HTERT RPE-1 (cell line): ENCODE measurements around the gene DLEC1.
"Not testable (repeated sequence)": the region's sequence is repeated elsewhere in the genome, so short reads cannot be mapped to it uniquely, and the experiment has no call there.

Source experiments
- in situ Hi-C: fragments of 300-500 bp; cut with MboI; formaldehyde crosslinking; loops from 4 replicates; pipeline ENCODE4 v1.14.3; 2020; ENCODE audit warnings: low sequenced_read_pairs

Gene DLEC1

DNA sequence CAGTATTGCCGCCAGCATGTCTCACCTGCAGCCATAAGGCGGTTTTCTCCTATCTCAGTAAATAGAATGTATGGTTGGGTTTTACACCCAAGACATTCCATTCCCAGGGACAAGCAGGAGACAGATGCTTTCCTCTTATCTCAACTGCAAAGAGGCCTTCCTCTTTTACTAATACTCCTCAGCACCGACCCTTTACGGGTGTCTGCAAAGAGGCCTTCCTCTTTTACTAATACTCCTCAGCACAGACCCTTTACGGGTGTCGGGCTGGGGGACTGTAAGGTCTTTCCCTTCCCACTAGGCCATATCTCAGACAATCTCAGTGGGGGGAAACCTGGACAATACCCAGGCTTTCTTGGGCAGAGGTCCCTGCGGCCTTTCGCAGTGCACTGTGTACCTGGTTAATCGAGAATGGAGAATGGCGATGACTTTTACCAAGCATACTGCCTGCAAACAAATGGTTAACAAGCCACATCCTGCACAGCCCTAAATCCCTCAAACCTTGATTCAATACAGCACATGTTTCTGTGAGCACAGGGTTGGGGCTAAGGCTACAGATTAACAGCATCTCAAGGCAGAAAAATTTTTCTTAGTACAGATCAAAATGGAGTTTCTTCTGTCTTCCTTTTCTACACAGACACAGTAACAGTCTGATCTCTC is 96.7 kb downstream of the DLEC1 start:
- in situ Hi-C loops, result not testable (repeated sequence)

DNA sequence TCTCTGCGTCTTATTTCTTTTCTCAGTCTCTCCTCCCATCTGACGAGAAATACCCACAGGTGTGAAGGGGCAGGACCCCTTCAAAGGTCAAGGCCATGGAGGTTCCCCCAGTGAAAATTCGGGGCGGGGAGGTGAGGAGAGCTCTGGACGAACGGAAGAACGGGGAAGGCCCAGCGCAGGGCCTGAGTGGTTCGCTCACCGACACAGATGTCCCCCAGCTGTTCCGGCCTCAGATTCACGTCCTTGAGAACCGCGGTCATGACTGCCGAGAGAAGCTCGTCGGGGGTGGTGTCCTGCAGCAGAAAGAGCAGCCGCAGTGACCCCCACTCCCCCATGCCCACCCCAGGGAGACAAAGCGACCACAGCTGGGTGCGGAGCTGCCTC is 97.4 kb downstream of the DLEC1 start:
- in situ Hi-C loops, result no loop called here

DNA sequence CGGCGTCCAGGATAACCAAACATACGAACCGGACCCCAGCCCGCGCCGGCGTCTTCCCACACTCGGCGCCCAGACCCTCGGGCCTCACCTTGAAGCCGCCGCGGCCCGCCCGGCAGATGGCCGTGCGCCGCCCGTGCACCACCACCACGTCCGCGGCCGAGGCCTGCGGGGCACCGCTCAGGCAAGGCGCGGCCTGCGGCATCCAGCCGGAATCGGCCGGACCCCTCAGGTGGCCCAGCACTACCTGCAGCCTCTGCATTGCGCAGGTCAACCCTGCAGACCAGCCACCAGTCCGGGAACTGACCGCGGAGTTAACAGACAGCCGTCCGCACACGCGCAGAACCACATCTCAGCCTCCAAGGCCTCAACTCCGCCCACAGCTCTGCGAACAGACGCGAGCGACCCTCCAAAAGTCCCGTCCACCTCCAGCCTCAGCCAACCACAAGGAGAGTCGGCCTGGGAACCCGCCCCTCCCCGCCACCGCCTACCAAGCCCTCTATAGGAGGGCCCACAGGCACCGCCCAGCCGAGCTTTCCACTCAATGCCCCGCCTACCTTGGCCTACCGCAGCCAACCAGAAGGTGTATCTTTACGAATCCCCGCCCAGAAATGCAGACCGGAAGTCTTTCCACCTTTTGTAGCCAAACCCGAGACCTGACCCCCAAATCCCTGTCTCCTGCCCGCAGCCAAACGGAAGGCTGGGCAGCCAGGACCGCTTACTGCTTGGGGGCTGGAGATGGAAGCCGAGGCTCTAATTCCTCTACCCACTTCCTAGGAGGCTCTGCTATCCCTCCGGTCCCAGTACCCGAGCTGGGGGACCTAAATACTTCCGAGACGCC is 98.0 kb downstream of the DLEC1 start, which contains the start of gene ACAA1:
TSS of gene ACAA1 (minus strand) at position 351 of the 838 bp plus-strand sequence. CDS start at position 259, 92 bp downstream.
- in situ Hi-C loops, result no loop called here

- in situ Hi-C loops, result no loop called here
Observed at GRCh38 chr3:38137615-38138348, 98.8 kb downstream of the DLEC1 start.

- in situ Hi-C loops, result no loop called here
Observed at GRCh38 chr3:38138349-38139190, 99.6 kb downstream of the DLEC1 start, which contains the start of gene MYD88. Gene MYD88 (plus strand): TSS chr3:38138661. CDS start chr3:38138701, 40 bp downstream.

DNA sequence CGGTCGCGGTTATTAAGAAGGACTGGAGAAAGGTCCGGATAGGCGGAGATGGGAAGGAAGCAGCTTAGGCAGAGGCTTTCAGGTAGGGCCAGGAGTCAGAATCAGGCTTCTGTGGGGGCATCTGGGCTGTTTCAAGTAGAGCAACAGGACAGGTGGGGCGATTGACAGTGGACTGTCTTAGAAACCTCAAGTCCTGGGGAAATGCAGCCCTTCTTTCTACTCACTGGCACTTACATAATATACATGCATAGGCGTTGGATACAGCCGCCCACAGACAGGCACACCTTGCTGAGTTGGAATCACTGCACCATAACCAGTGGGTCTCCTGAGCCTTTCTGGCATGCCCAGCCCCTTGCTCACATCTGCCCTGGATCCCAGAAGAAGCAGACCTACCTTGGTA is 100.2 kb downstream of the DLEC1 start:
- in situ Hi-C loops, result no loop called here

DNA sequence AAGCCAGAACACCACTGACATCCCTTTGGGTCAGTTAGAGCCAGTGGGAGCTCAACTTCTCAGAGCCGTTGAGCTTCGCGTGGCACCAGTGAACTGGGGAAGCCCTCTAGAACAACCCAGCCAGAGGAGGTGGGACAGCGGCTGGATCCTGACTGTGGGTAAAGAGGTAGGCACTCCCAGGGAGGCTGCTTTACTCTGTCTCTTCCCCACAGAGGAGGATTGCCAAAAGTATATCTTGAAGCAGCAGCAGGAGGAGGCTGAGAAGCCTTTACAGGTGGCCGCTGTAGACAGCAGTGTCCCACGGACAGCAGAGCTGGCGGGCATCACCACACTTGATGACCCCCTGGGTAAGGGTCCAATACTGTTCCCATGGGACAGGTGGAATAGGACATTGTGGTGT is 100.6 kb downstream of the DLEC1 start:
- in situ Hi-C loops, result no loop called here

- in situ Hi-C loops, result no loop called here
Observed at GRCh38 chr3:38140326-38141172, 101.5 kb downstream of the DLEC1 start.

DNA sequence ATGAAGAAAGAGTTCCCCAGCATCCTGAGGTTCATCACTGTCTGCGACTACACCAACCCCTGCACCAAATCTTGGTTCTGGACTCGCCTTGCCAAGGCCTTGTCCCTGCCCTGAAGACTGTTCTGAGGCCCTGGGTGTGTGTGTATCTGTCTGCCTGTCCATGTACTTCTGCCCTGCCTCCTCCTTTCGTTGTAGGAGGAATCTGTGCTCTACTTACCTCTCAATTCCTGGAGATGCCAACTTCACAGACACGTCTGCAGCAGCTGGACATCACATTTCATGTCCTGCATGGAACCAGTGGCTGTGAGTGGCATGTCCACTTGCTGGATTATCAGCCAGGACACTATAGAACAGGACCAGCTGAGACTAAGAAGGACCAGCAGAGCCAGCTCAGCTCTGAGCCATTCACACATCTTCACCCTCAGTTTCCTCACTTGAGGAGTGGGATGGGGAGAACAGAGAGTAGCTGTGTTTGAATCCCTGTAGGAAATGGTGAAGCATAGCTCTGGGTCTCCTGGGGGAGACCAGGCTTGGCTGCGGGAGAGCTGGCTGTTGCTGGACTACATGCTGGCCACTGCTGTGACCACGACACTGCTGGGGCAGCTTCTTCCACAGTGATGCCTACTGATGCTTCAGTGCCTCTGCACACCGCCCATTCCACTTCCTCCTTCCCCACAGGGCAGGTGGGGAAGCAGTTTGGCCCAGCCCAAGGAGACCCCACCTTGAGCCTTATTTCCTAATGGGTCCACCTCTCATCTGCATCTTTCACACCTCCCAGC is 102.4 kb downstream of the DLEC1 start:
- in situ Hi-C loops, result no loop called here

- in situ Hi-C loops, result no loop called here
Observed at GRCh38 chr3:38141952-38142273, 102.9 kb downstream of the DLEC1 start.

DNA sequence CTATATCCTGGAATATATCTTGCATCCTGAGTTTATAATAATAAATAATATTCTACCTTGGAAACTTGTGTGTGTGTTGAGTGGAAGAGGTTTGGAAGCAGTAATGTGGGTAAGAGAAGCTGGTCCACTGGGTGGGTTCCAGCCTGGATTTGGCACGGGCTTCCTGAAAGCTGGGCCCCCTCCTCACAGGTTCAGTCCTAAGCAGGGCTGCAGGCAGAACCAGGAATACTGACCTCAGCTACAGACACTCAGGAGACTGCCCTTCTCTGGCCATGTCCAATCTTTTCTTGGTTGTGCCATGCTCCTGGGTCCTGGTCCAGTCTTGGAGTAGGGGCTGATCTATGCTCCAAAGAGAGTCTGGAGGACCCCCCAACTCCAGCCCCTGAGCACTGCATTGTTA is 104.0 kb downstream of the DLEC1 start:
- in situ Hi-C loops, result no loop called here

GRCh38 chr3:38143511-38143910 is 104.5 kb downstream of the DLEC1 start:
- in situ Hi-C loops, result no loop called here

GRCh38 chr3:38146504-38146903 is 107.5 kb downstream of the DLEC1 start:
- in situ Hi-C loops, result no loop called here

DNA sequence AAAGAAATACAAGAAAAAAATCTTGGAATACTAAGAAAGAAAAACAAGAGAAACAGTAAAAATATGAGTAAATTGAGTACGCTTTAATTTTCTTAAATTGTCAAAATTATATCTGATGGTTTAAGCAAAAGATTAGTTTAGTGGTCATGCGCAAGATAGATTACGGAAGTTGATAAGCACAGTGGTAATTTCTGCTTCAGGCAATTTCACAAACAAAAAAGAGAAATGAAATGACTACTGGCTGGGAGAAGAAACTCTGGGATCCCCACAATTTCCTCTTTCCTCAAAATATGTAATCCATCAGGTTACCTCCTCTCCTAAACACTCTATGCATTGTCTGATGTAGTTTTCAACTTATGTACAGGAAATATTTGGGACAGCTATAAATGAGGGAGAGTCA is 108.4 kb downstream of the DLEC1 start:
- in situ Hi-C loops, result no loop called here

DNA sequence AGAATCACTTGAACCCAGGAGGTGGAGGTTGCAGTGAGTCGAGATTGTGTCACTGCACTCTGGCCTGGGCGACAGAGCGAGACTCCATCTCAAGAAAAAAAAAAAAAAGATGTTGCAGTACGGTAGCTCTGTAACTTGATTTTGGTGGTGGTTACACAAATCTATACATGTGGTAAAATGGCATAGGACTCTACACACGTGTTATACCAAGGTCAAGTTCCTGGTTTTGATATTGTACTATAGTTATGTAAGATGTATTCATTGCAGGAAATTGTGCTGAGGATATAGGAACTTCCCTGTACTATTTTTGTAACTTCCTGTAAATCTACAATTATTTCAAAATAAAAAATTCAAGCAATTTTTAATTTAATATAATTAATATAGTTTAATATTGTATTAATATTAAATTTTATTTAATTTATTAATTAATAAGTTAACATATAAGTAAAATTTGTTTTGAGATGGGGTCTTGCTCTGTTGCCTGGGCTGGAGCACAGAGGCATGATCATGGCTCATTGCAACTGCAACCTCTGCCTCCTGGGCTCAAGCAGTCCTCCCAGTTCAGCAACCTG is 109.4 kb downstream of the DLEC1 start:
- in situ Hi-C loops, result no loop called here

DNA sequence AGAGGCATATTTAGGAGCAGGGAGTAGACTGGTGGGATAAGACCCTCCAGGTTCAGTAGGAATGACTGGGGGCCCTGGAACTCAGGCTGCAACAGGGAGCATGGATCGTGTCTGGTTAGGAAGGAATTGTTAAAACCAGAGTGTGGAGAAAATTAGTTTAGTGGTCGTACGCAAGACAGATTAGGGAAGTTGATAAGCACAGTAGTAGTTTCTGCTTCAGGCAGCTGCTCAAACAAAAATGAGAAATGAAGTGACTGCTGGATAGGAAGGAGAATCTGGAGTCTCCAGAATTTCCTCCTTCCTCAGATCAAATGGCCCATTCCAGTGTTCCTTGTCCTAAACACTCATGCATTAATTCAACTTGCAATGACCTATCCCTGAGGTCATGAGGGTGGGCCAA is 110.7 kb downstream of the DLEC1 start:
- in situ Hi-C loops, result no loop called here

DNA sequence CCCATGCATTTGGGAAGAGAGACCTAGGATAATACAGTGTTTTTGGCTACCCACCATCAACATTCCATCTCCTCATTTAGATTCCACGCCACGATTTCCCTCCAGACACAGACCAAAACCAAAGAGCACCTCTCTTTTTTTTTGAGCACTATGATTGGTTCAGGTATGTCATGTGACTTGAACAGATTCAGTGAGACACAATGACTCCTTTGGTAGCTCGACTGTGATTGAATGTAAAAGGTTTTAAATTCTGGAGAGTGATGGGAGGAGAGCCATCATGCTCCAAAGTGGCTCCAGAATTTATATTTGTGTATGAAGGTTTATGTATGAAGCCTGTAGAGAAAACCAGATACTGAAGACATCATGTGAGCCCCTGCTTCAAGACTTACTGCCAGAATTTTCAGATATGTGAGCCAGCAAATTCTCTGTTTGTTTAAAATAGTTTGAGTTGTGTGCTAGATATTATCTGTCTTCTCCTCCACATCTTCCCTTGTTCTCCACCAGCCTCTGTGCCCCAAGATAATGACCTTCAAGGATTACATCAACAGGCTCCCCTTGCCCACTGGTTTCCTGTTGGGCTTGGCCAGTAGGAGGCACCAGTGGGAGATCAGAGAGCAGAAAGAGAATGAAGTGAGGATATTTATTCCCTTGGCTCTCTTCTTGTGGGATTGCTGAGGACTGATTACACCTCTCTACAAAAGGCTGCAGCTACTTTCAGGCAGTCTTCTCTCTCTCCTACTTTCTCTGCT is 111.9 kb downstream of the DLEC1 start:
- in situ Hi-C loops, result no loop called here

DNA sequence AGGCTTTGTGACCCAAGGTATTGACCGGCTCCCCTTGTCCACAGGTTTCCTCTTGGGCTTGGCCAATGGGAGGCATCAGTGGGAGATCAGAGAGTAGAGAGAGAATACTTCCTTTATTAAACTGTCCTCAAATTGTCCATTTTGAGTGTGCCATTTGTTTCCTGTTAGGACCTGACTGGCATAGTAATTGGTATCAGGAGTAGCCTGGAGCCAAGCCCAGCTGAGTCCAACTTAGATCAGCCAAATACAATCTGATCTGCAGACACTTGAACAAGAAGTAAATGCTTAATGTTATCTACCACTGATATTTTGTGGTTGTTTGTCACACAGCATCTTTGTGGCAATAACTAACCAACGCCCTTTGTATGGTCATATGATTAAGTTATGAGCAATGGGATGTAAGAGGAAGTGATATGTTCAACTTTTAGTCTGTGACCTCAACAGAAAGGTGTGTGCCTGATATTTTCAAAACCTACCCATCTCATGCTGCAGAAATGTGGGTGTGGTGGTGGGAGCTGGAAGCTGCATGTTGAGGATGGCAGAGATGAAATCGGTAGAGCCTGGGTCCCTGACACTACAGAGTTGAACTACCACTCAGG is 112.8 kb downstream of the DLEC1 start:
- in situ Hi-C loops, result no loop called here
